Activated CD4-positive, alpha-beta T cell treated with anti-CD3 and anti-CD28 coated beads, Interleukin-2, amount 10 ng/mL, durations not matched to agents 24 days and 14 days (primary cell): Measurements from ENCODE around the gene BRD3. TPM values are rescaled to one million over a fixed set of nuclear protein-coding genes. Genes with fewer than 3 reads are reported as not detected.
"Not testable (repeated sequence)": the region's sequence is repeated elsewhere in the genome, so short reads cannot be mapped to it uniquely, and the experiment has no call there.

Experiments
- DNase-seq: peaks from one replicate; pipeline ENCODE4 v3.0.0; 2022
- H3K27ac Mint-ChIP-seq: one replicate; pipeline ENCODE4 v1.8.0; 2022; ENCODE audit warnings: mild to moderate bottlenecking, mixed read lengths
- H3K27me3 Mint-ChIP-seq: one replicate; pipeline ENCODE4 v1.8.0; 2022; ENCODE audit warnings: mixed read lengths
- H3K36me3 Mint-ChIP-seq: one replicate; pipeline ENCODE4 v1.8.0; 2022; ENCODE audit warnings: low read depth, mild to moderate bottlenecking, mixed read lengths
- H3K4me1 Mint-ChIP-seq: one replicate; pipeline ENCODE4 v1.8.0; 2021; ENCODE audit warnings: mixed read lengths
- H3K4me3 Mint-ChIP-seq: one replicate; pipeline ENCODE4 v1.8.0; 2022; ENCODE audit warnings: mild to moderate bottlenecking, moderate library complexity, mixed read lengths
- H3K9me3 Mint-ChIP-seq: one replicate; pipeline ENCODE4 v1.8.0; 2021; ENCODE audit warnings: mixed read lengths
- intact Hi-C: fragments of 100-400 bp; cut with micrococcal nuclease; formaldehyde crosslinking; loops from one replicate; pipeline ENCODE4 v1.15.1; 2023
- total RNA-seq: library from RNA; stranded (reverse); gene quantifications from 2 replicates; pipeline ENCODE4 v1.2.3, GENCODE V29; 2022

Gene BRD3
- total RNA-seq, result 32.3 and 40.9 TPM in 2 replicates

GRCh38 chr9:134067904-134068743 is at the start of gene BRD3:
BRD3 (minus strand) TSS chr9:134068026; CDS start chr9:134053477, 14,549 bp downstream.
- Mint-ChIP-seq H3K27ac (peak within 1 kb of the TSS; percentile 98), H3K27me3 (peaks cover 24% of the 10 kb centered on the region), H3K9me3 (no peaks in the 10 kb centered on the region), H3K36me3 (peaks cover 2% of the 10 kb centered on the region), H3K4me3 (peak within 1 kb of the TSS; percentile 95), H3K4me1 (peaks cover 24% of the 10 kb centered on the region)
- DNase-seq, result peak; percentile 96
- intact Hi-C loops, result loop anchor here (1.0 to 2.0 kb wide), 4 partner anchors 31 to 75 kb away; partner anchors contain the start of genes BRD3OS and VAV2

GRCh38 chr9:134112561-134112960 is 44.7 kb upstream of the BRD3 start:
- Mint-ChIP-seq H3K27me3 (peaks cover 3% of the 10 kb centered on the region), H3K9me3 (no peaks in the 10 kb centered on the region), H3K27ac (no peak overlapping the region), H3K4me1 (no peaks in the 10 kb centered on the region), H3K4me3 (no peak overlapping the region), H3K36me3 (no peaks in the 10 kb centered on the region)
- intact Hi-C loops, result no loop called here
- no peak for DNase-seq

- Mint-ChIP-seq H3K36me3 (no peaks in the 10 kb centered on the region), H3K27ac (no peak overlapping the region), H3K9me3 (no peaks in the 10 kb centered on the region), H3K4me1 (no peaks in the 10 kb centered on the region), H3K27me3 (peaks cover 3% of the 10 kb centered on the region), H3K4me3 (no peak overlapping the region)
- no peak for DNase-seq
- intact Hi-C loops, result no loop called here
Measured at GRCh38 chr9:134111064-134111463, 43.2 kb upstream of the BRD3 start.

GRCh38 chr9:134103391-134103998 is 35.7 kb upstream of the BRD3 start:
- H3K27ac Mint-ChIP-seq, result no peak overlapping the region
- peaks cover 7% of the 10 kb centered on the region for H3K9me3 Mint-ChIP-seq
- intact Hi-C loops, result no loop called here
- no peaks in the 10 kb centered on the region for H3K36me3 Mint-ChIP-seq
- no peak overlapping the region for H3K4me3 Mint-ChIP-seq
- peaks cover 3% of the 10 kb centered on the region for H3K4me1 Mint-ChIP-seq
- no peak for DNase-seq
- peaks cover 2% of the 10 kb centered on the region for H3K27me3 Mint-ChIP-seq

- Mint-ChIP-seq H3K27ac (no peak overlapping the region), H3K4me1 (peaks cover 3% of the 10 kb centered on the region), H3K27me3 (peaks cover 2% of the 10 kb centered on the region), H3K4me3 (no peak overlapping the region), H3K9me3 (peaks cover 7% of the 10 kb centered on the region), H3K36me3 (no peaks in the 10 kb centered on the region)
- DNase-seq, result no peak
- intact Hi-C loops, result no loop called here
Measured at GRCh38 chr9:134101623-134102149, 33.9 kb upstream of the BRD3 start.

GRCh38 chr9:134101133-134101532 is 33.3 kb upstream of the BRD3 start:
- H3K4me1 Mint-ChIP-seq, DNase-seq, H3K4me3 Mint-ChIP-seq, H3K36me3 Mint-ChIP-seq, H3K27ac Mint-ChIP-seq, H3K9me3 Mint-ChIP-seq, intact Hi-C loops, H3K27me3 Mint-ChIP-seq: not testable (repeated sequence)

- Mint-ChIP-seq H3K27ac (no peak overlapping the region), H3K9me3 (peaks cover 7% of the 10 kb centered on the region), H3K4me3 (no peak overlapping the region), H3K4me1 (peaks cover 3% of the 10 kb centered on the region), H3K27me3 (peaks cover 2% of the 10 kb centered on the region), H3K36me3 (no peaks in the 10 kb centered on the region)
- DNase-seq, result no peak
- intact Hi-C loops, result no loop called here
Measured at GRCh38 chr9:134100040-134100439, 32.2 kb upstream of the BRD3 start.

- DNase-seq, result peak; percentile 90
- Mint-ChIP-seq H3K4me3 (no peak overlapping the region), H3K27ac (no peak overlapping the region), H3K4me1 (peaks cover 3% of the 10 kb centered on the region), H3K36me3 (no peaks in the 10 kb centered on the region), H3K27me3 (peaks cover 3% of the 10 kb centered on the region), H3K9me3 (peaks cover 7% of the 10 kb centered on the region)
- intact Hi-C loops, result loop anchor here (1.0 to 2.0 kb wide), 2 partner anchors 30 to 306 kb away; partner anchors contain the start of gene BRD3
Measured at GRCh38 chr9:134099123-134099761, 31.4 kb upstream of the BRD3 start.

- Mint-ChIP-seq H3K9me3 (no peaks in the 10 kb centered on the region), H3K4me1 (no peaks in the 10 kb centered on the region), H3K27me3 (peaks cover 12% of the 10 kb centered on the region), H3K36me3 (no peaks in the 10 kb centered on the region), H3K4me3 (no peak overlapping the region), H3K27ac (no peak overlapping the region)
- no peak for DNase-seq
- intact Hi-C loops, result no loop called here
Measured at GRCh38 chr9:134089972-134090371, 22.1 kb upstream of the BRD3 start.

GRCh38 chr9:134088063-134088725 is 20.4 kb upstream of the BRD3 start:
- Mint-ChIP-seq H3K27ac (no peak overlapping the region), H3K4me3 (no peak overlapping the region), H3K27me3 (peaks cover 11% of the 10 kb centered on the region), H3K36me3 (no peaks in the 10 kb centered on the region), H3K4me1 (no peaks in the 10 kb centered on the region), H3K9me3 (no peaks in the 10 kb centered on the region)
- intact Hi-C loops, result no loop called here
- DNase-seq, result no peak

GRCh38 chr9:134085674-134086073 is 17.8 kb upstream of the BRD3 start:
- H3K4me3 Mint-ChIP-seq, result no peak overlapping the region
- no peaks in the 10 kb centered on the region for H3K9me3 Mint-ChIP-seq
- no peak overlapping the region for H3K27ac Mint-ChIP-seq
- peaks cover 7% of the 10 kb centered on the region for H3K27me3 Mint-ChIP-seq
- intact Hi-C loops, result no loop called here
- H3K4me1 Mint-ChIP-seq, result no peaks in the 10 kb centered on the region
- no peak for DNase-seq
- H3K36me3 Mint-ChIP-seq, result no peaks in the 10 kb centered on the region

- Mint-ChIP-seq H3K4me3 (no peak overlapping the region), H3K4me1 (no peaks in the 10 kb centered on the region), H3K27me3 (peaks cover 7% of the 10 kb centered on the region), H3K27ac (no peak overlapping the region), H3K9me3 (peaks cover 5% of the 10 kb centered on the region), H3K36me3 (no peaks in the 10 kb centered on the region)
- DNase-seq, result no peak
- intact Hi-C loops, result no loop called here
Measured at GRCh38 chr9:134083451-134083850, 15.6 kb upstream of the BRD3 start.

- no peak for DNase-seq
- Mint-ChIP-seq H3K27ac (no peak overlapping the region), H3K36me3 (no peaks in the 10 kb centered on the region), H3K9me3 (peaks cover 5% of the 10 kb centered on the region), H3K4me1 (no peaks in the 10 kb centered on the region), H3K4me3 (no peak overlapping the region), H3K27me3 (peaks cover 8% of the 10 kb centered on the region)
- intact Hi-C loops, result no loop called here
Measured at GRCh38 chr9:134076644-134077043, 8.8 kb upstream of the BRD3 start.
